H9 (cell line): ENCODE results near the gene C16orf86. TPM values are rescaled to one million over a fixed set of nuclear protein-coding genes. Genes with fewer than 3 reads are reported as not detected.

Experiments
- DNase-seq: peaks from one replicate; pipeline ENCODE4 v3.0.0-alpha.2; 2017
- H2AFZ ChIP-seq: one replicate; pipeline ENCODE4 v1.6.1; 2013; ENCODE audit warnings: mild to moderate bottlenecking, low read length, control low read depth, moderate library complexity
- H2AK5ac ChIP-seq: 2 replicates; pipeline ENCODE4 v1.6.1; 2013; ENCODE audit warnings: low read length, control low read depth, mixed read lengths; ENCODE audit not compliant: insufficient read length
- H2BK120ac ChIP-seq: one replicate; pipeline ENCODE4 v1.6.1; 2013; ENCODE audit warnings: low read depth, mild to moderate bottlenecking, low read length, control low read depth, inconsistent platforms; ENCODE audit not compliant: poor library complexity, severe bottlenecking
- H2BK12ac ChIP-seq: 2 replicates; pipeline ENCODE4 v1.6.1; 2013; ENCODE audit warnings: low read length, control low read depth, mixed read lengths, low read depth; ENCODE audit not compliant: insufficient read length
- H2BK15ac ChIP-seq: 2 replicates; pipeline ENCODE4 v1.6.1; 2013; ENCODE audit warnings: low read depth, low read length, control low read depth
- H2BK20ac ChIP-seq: one replicate; pipeline ENCODE4 v1.6.1; 2013; ENCODE audit warnings: low read depth, mild to moderate bottlenecking, low read length, control low read depth, inconsistent platforms; ENCODE audit not compliant: poor library complexity, severe bottlenecking
- H2BK5ac ChIP-seq: 2 replicates; pipeline ENCODE4 v1.6.1; 2013; ENCODE audit warnings: low read length, control low read depth, mixed read lengths; ENCODE audit not compliant: insufficient read length
- H3K14ac ChIP-seq: 2 replicates; pipeline ENCODE4 v1.6.1; 2013; ENCODE audit warnings: low read length, control low read depth; ENCODE audit not compliant: insufficient read depth
- H3K18ac ChIP-seq: 2 replicates; pipeline ENCODE4 v1.6.1; 2013; ENCODE audit warnings: low read depth, mild to moderate bottlenecking, mixed read lengths, low read length, control low read depth; ENCODE audit not compliant: insufficient read length
- H3K23ac ChIP-seq: 2 replicates; pipeline ENCODE4 v1.6.1; 2013; ENCODE audit warnings: low read length, control low read depth, mixed read lengths, low read depth; ENCODE audit not compliant: insufficient read length
- H3K23me2 ChIP-seq: 2 replicates; pipeline ENCODE4 v1.6.1; 2013; ENCODE audit warnings: low read depth, mild to moderate bottlenecking, mixed read lengths, low read length, control low read depth; ENCODE audit not compliant: insufficient read length, poor library complexity, severe bottlenecking
- H3K27ac ChIP-seq: 2 replicates; pipeline ENCODE4 v1.5.1; 2013; ENCODE audit warnings: low read length, control low read depth, mixed read lengths, low read depth; ENCODE audit not compliant: insufficient read length
- H3K27me3 ChIP-seq: 2 replicates; pipeline ENCODE4 v1.6.1; 2013; ENCODE audit warnings: low read length, control low read depth, inconsistent platforms; ENCODE audit not compliant: insufficient read depth
- H3K4ac ChIP-seq: 2 replicates; pipeline ENCODE4 v1.6.1; 2013; ENCODE audit warnings: low read depth, mild to moderate bottlenecking, control low read depth, inconsistent platforms, low read length, moderate library complexity
- H3K4me1 ChIP-seq: 2 replicates; pipeline ENCODE4 v1.6.1; 2013; ENCODE audit warnings: low read length, control low read depth, inconsistent platforms; ENCODE audit not compliant: insufficient read depth
- H3K4me2 ChIP-seq: 2 replicates; pipeline ENCODE4 v1.6.1; 2013; ENCODE audit warnings: low read length, control low read depth, mixed read lengths; ENCODE audit not compliant: insufficient read length, insufficient read depth
- H3K56ac ChIP-seq: 2 replicates; pipeline ENCODE4 v1.6.1; 2013; ENCODE audit warnings: low read depth, mild to moderate bottlenecking, mixed read lengths, low read length, control low read depth; ENCODE audit not compliant: insufficient read length
- H3K79me1 ChIP-seq: 2 replicates; pipeline ENCODE4 v1.6.1; 2013; ENCODE audit warnings: low read depth, mild to moderate bottlenecking, moderate library complexity, low read length, control low read depth, inconsistent platforms; ENCODE audit not compliant: insufficient read depth, poor library complexity, severe bottlenecking
- H3K79me2 ChIP-seq: 2 replicates; pipeline ENCODE4 v1.6.1; 2013; ENCODE audit warnings: low read length, control low read depth, inconsistent platforms; ENCODE audit not compliant: insufficient read depth
- H3K9ac ChIP-seq: 2 replicates; pipeline ENCODE4 v1.6.1; 2013; ENCODE audit warnings: low read length, control low read depth, mixed read lengths; ENCODE audit not compliant: insufficient read length; ENCODE audit errors: extremely low read depth
- H3K9me3 ChIP-seq: one replicate; pipeline ENCODE4 v1.6.1; 2013; ENCODE audit warnings: low read depth, low read length, inconsistent platforms; ENCODE audit not compliant: control insufficient read depth
- H3T11ph ChIP-seq: one replicate; pipeline ENCODE4 v1.6.1; 2013; ENCODE audit warnings: mild to moderate bottlenecking, low read length, control low read depth, inconsistent platforms
- H4K20me1 ChIP-seq: one replicate; pipeline ENCODE4 v1.6.1; 2013; ENCODE audit not compliant: control insufficient read depth, insufficient read length, insufficient read depth
- H4K5ac ChIP-seq: 2 replicates; pipeline ENCODE4 v1.6.1; 2013; ENCODE audit warnings: low read depth, mild to moderate bottlenecking, mixed read lengths, low read length, control low read depth; ENCODE audit not compliant: insufficient read length
- H4K8ac ChIP-seq: replicated peaks from 2 replicates; pipeline ENCODE4 v1.6.1; 2013; ENCODE audit warnings: low read length, control low read depth, mixed read lengths, low read depth; ENCODE audit not compliant: insufficient read length
- H4K91ac ChIP-seq: 2 replicates; pipeline ENCODE4 v1.6.1; 2013; ENCODE audit warnings: low read depth, mild to moderate bottlenecking, moderate library complexity, mixed read lengths, low read length, control low read depth; ENCODE audit not compliant: insufficient read length
- H3K27ac Mint-ChIP-seq, 3 experiments: 2 replicates in 2 of 3; 3 replicates in 1 of 3; pipeline ENCODE4 v1.8.0; 2020 to 2021; ENCODE audit warnings: mixed read lengths in 3 of 3, mild to moderate bottlenecking in 1 of 3, moderate library complexity in 1 of 3
- H3K27me3 Mint-ChIP-seq: 2 replicates; pipeline ENCODE4 v1.8.0; 2021; ENCODE audit warnings: low read depth, mild to moderate bottlenecking, moderate library complexity, mixed read lengths
- H3K36me3 Mint-ChIP-seq, 3 experiments: 2 replicates in 2 of 3; 3 replicates in 1 of 3; pipeline ENCODE4 v1.8.0; 2020 to 2021; ENCODE audit warnings: low read depth in 3 of 3, mixed read lengths in 3 of 3; ENCODE audit not compliant: insufficient read depth in 1 of 3
- H3K4me1 Mint-ChIP-seq, 2 experiments: 2 replicates each; pipeline ENCODE4 v1.8.0; 2020; ENCODE audit warnings: mixed read lengths in 2 of 2
- H3K4me3 Mint-ChIP-seq, 2 experiments: 2 replicates in 1 of 2; 3 replicates in 1 of 2; pipeline ENCODE4 v1.8.0; 2020 to 2021; ENCODE audit warnings: mild to moderate bottlenecking in 2 of 2, mixed read lengths in 2 of 2, moderate library complexity in 1 of 2
- H3K9me3 Mint-ChIP-seq, 2 experiments: 2 replicates in 1 of 2; 3 replicates in 1 of 2; pipeline ENCODE4 v1.8.0; 2020; ENCODE audit warnings: mild to moderate bottlenecking in 2 of 2, mixed read lengths in 2 of 2, moderate library complexity in 1 of 2
- CTCF ChIP-seq: fragments of 200-600 bp; sonication (generic); conservative IDR thresholded peaks from 3 replicates; pipeline ENCODE4 v1.8.0; 2021; ENCODE audit warnings: antibody characterized with exemption, mild to moderate bottlenecking
- WGBS: extraction: QIAGEN DNeasy Blood & Tissue Kit; methylation state at CpG from one replicate; pipeline ENCODE4 v1.1.7; 2013; ENCODE audit warnings: missing lambda C conversion rate, low lambda C conversion rate, mixed read lengths; ENCODE audit not compliant: insufficient read length; ENCODE audit errors: extremely low coverage; 5-methylcytosine and 5-hydroxymethylcytosine counted together
- total RNA-seq: library from RNA; stranded (reverse); gene quantifications from 2 replicates; pipeline ENCODE4 v1.2.1, GENCODE V29; 2021

The C16orf86 gene
- total RNA-seq, 1 experiment from 2014 or later = 1.5 TPM

DNA sequence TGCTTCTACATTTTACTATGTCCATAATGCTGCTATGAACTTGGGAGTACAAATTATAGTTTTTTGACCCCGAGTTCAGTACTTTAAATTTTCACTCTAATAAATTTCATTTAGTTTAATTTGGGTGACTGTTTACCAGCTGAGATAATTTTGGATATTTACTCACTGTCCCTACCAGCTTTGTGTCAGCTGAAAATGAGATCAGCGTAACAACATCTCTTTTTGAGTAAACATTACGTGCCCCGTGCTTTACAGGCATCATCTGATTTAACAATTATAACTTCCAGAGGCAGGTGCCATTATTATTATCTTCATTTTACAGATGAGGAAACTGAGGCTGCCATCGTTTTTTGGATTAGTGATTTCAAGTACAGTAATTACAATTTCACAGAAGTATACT lies 37.5 kb downstream of the C16orf86 start:
- H3K4me1 Mint-ChIP-seq = peaks cover 4 to 11% of the 10 kb centered on the region in 2 experiments

More for the DNA sequence above, 37.5 kb downstream of the C16orf86 start:
- Histone ChIP-seq H3K23me2 (no peaks in the 10 kb centered on the region), H2AFZ (no peak overlapping the region), H3K79me1 (peaks cover 6% of the 10 kb centered on the region), H3K27ac (no peak overlapping the region), H3K14ac (no peak overlapping the region), H3K4me2 (no peak overlapping the region), H3K23ac (no peak overlapping the region), H3T11ph (no peak overlapping the region), H2BK120ac (no peak overlapping the region), H3K27me3 (no peaks in the 10 kb centered on the region), H2BK15ac (no peak overlapping the region), H3K18ac (no peak overlapping the region), H2BK12ac (no peak overlapping the region), H3K79me2 (peaks cover 3% of the 10 kb centered on the region; the same call in 1 of the 2 replicates), H4K8ac (no peak overlapping the region), H2BK5ac (no peak overlapping the region), H2BK20ac (no peak overlapping the region), H4K20me1 (no peaks in the 10 kb centered on the region), H3K4me1 (no peaks in the 10 kb centered on the region), H4K5ac (no peak overlapping the region), H3K4ac (no peak overlapping the region), H2AK5ac (no peak overlapping the region), H3K9ac (no peak overlapping the region), H3K56ac (no peak overlapping the region), H4K91ac (no peak overlapping the region), H3K9me3 (no peaks in the 10 kb centered on the region)
- Mint-ChIP-seq H3K4me3 (no peak overlapping the region), H3K27me3 (no peaks in the 10 kb centered on the region), H3K9me3 (no peaks in the 10 kb centered on the region; a peak in 1 of 5 replicates), H3K36me3 (no peaks in the 10 kb centered on the region; a peak in 2 of 7 replicates), H3K27ac (no peak overlapping the region)
- no CpG with 5 or more reads among the region's 5 CpGs for WGBS
- DNase-seq = no peak
- no peak for TF ChIP-seq CTCF
